NCI-H748 (cell line): ENCODE measurements around the gene SPEF2.
A peak's percentile ranks its signal among the peaks of the same experiment; 100 is the strongest.
"Not testable (repeated sequence)": the region's sequence is repeated elsewhere in the genome, so short reads cannot be mapped to it uniquely, and the experiment has no call there.

ENCODE experiments used
- DNase-seq: peaks from one replicate; lab custom pipeline; 2025; ENCODE audit not compliant: unreplicated experiment; lab: John Stamatoyannopoulos, UW

The SPEF2 gene

DNA sequence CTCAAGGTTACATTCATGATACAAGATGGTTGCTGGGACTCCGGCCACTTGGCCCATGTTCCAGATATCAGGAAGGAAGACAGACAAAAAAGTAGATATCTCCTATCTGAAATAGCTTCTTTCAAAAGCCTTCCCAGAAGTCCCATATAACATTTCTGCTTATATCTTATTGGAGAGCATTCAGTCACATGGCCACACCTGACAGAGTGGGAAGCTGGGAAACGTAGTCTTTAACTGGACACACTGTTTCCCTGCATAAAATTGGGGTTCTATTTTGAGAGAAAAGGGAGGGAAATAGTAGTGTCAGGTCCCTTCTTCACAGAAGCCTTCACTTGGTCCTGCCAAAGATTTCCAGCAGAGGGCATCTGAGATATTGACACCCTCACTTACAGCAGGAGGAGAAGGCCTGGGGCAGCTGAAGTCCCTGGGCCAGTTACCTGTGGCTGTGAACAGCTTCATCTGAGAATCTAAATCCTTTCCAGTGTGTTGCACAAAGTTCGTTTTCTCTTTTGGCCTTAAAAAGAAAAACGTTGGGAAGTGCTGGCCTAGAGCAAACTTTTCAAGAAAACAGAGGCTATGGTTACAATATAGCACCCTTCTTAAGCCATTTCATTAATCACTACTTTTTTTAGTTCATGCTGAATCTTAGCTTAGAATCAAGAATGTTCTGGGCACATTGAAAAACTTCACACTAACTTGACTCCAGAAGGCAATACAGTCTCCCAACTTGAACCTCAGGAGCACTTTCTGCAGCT is 33.5 kb downstream of the SPEF2 start:
- peak; percentile 38 for DNase-seq

DNA sequence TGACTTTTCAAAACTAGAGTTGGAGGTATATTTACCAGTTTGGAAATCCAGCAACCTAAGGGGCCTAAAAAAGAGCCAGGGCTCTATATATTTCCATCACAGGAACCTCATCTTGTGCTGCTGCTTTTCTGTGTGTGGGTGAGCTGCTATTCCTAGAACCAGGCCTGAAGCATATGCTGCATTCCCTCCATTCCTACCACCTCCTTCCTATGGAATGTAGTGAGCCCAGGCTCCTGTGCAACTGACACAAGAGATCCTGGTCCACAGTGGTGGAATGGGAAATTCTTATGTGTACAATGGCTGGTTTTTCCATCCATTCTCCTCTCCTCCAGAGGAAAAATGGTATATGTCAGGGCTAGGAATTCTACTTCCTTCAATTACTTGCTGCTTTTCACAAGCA is 39.1 kb downstream of the SPEF2 start:
- no peak for DNase-seq

DNA sequence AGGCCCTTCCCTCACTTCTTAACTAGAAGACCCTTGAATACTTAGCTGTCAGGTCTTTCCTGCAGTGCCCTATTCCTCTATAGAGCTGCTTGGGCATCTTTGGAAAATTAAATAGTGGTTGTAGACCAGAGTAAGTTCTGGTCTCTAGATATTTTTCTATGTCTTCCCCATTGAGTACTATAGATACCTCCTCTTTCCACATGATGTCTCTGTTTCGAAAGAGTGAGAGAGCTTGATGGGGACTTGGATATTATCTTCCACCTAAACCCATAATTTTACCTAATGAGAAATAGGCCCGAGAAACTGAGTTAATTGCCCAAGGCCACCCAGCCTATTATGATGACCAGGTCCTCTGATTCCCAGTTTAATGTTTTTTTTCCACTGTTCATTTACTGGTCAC is 40.2 kb downstream of the SPEF2 start:
- DNase-seq: no peak

DNA sequence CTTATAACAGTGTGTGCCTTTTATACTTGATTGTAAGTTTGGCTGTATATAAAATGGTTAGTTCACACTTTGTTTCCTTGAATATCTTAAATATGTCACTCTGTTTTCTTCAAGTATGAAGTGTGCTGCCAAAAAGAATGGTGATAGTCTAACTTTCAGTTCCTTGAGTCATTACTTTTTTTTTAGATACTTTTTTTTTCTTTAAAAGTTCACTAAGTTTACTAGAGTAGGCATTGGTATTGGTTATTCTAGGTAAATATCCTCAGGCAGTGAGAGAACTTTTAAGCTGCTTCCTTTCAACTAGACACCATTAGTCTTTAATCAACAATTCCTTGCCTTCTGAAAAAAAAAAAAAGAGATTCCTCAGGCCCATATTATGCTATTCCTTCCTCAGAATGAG is 41.9 kb downstream of the SPEF2 start:
- DNase-seq: no peak

GRCh38 chr5:35660451-35660850 is 42.8 kb downstream of the SPEF2 start:
- no peak for DNase-seq

DNA sequence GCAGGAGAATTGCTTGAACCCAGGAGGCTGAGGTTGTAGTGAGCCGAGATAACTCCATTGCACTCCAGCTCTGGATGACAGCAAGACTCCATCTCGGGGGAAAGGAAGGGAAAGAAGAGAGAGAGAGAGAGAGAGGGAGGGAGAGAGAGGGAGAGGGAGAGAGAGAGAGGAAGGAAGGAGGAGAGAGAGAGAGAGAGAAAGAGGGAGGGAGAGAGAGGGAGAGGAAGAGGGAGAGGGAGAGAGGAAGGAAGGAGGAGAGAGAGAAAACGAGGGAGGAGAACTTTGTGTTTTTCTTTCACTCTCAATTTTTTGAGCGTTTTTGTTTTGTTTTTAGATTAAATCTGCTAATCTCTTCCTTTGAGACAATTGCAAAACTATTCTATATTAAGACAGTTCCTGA is 46.9 kb downstream of the SPEF2 start:
- DNase-seq: no peak

DNA sequence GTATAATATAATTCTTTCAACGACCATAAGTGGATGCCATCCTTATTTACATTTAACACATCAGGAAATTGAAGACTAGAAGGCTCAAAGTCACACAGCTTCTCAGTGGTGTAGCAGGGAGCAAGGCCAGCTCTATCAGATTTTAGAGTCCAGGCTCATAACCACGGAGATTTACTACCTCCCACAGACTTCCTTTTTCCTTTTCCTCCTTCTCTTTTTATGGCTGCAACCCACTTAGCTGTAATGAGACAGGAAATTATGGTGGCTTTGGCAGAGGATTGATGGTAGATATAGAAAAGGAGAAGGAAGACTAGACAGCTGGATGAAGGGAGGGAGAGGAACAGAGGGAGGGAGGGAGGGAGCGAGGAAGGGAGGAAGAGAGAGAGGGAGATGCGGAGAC is 47.4 kb downstream of the SPEF2 start:
- no peak for DNase-seq

DNA sequence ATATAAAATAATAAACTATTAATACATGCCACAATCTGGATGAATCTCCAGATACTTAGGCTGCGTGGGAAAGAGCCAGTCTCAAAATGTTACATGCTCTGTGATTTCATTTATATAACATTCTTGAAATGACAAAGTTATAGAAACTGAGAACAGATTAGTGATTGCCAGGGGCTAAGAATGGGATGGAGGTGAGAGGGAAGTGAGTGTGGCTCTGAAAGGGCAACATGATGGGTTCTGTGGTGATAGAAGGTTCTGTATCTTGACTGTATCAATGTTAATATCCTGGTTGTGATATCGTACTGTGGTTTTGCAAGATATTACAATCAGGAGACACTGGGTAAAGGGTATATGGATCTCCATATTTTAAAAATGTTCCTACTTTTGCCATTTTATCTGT is 50.7 kb downstream of the SPEF2 start:
- DNase-seq: no peak

DNA sequence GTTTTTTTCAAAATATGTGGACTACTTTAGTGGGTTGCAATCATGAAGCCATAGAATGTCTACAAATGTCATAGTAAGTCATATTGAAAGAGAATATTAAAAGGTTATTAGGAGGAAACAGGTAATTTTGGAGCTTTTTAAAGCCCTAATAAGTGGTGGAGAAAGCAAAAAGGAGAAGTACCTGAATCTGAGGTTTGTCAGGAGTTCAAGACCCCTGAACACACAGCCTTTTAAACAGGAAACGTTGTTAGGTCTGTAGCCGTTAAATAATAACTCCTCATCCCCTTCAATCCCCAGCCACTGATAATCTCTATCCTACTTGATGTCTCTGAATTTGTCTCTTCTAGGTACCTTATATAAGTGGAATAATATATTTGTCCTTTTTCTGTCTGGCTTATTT is 51.1 kb downstream of the SPEF2 start:
- no peak for DNase-seq

DNA sequence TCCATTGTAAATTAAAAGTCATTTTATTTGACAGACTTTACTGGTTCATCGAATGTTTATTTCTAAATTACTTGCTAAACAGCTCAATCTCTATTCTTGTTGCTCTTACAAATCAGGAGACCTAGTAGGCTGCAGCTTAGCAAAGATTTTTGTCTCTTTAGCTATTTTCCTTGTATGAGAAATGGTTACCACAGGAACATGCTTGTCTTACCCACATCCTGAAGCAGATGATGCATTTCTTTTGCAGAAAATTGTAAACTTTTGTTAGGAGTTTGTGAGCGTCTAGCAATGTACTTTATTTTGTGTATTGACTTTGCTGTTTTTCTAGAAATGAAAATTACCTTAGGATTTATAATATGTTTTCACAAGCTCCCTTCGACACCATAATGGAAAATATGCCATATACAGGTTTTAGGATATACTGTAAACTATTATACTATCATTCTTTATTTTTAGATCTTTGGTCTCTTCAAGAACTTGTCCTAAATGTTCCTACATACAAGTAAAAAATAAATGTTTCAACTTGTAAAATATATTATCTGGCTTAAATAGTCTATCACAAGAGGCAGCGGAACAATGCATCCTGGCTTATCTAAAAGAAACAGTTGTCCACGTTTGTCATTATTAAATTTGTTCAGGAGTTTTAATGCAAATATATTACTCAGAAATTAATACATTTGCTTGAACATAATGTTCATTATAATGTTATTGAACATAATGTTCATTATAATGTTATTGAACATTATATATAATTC is 54.1 kb downstream of the SPEF2 start:
- DNase-seq: no peak

DNA sequence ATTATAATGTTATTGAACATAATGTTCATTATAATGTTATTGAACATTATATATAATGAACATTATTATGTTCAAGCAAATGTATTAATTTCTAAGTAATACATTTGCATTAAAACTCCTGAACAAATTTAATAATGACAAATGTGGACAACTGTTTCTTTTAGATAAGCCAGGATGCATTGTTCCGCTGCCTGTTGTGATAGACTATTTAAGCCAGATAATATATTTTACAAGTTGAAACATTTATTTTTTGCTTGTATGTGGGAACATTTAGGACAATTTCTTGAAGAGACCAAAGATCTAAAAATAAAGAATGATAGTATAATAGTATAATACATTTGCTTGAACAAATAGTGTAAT is 54.6 kb downstream of the SPEF2 start:
- not testable (repeated sequence) for DNase-seq

- no peak for DNase-seq
Observed at GRCh38 chr5:35672995-35673394, 55.3 kb downstream of the SPEF2 start.

- no peak for DNase-seq
Observed at GRCh38 chr5:35674049-35674448, 56.4 kb downstream of the SPEF2 start.

DNA sequence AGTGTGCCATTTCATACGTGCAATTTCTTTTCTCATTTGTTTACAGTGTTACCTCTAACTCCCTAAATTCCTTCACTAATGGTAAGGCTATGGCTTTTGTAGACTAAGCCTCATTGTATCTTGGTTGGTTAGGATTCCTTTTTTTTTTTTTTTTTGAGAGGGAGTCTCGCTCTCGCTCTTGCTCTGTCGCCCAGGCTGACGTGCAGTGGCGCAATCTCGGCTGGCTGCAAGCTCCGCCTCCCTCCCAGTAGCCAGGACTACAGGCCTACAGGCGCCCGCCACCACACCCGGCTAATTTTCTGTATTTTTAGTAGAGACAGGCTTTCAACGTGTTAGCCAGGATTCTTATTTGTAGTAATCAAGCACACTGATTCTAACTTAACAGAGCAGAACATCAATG is 57.7 kb downstream of the SPEF2 start:
- no peak for DNase-seq

GRCh38 chr5:35677878-35678277 is 60.2 kb downstream of the SPEF2 start:
- no peak for DNase-seq

DNA sequence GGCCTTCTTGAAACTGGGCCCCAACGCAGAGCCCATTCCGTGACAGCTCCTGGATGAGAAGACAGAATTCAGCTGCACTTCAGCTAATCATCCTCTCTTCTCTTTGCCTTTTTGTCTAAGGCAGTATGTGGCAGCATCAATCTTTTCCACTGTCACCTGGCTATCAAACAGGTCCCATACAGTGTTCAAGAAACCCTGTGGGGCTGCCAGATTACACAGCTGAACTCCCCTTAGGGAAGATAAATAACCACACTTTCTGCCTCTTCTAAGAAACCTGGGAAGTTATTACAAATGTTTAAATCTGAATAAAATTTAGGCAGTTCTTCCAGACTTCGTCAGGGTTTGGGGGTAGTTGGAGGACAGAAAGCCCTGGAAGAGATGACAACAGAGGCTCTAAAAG is 61.0 kb downstream of the SPEF2 start:
- DNase-seq: no peak

- no peak for DNase-seq
Observed at GRCh38 chr5:35679357-35679756, 61.7 kb downstream of the SPEF2 start.

DNA sequence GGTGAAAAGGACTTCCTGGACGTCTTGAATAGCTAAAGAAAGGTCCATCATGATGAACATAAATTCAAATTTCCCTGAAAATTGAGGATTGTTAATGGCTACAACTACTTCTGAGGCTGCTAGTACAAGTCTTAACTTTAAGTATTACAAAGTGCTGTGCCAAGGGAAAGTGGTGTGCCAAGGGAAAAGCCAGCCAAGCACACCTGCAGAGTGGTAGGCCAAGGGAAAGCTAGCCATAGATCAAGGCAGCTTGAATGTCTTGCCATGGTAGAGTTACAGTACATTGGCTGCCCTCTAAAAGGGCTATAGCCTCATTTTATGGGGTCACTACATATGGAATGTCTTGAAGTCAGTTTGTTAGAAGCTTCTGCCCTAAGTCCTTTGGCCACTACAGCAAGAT is 64.2 kb downstream of the SPEF2 start:
- no peak for DNase-seq

GRCh38 chr5:35683466-35683865 is 65.8 kb downstream of the SPEF2 start:
- DNase-seq: no peak

DNA sequence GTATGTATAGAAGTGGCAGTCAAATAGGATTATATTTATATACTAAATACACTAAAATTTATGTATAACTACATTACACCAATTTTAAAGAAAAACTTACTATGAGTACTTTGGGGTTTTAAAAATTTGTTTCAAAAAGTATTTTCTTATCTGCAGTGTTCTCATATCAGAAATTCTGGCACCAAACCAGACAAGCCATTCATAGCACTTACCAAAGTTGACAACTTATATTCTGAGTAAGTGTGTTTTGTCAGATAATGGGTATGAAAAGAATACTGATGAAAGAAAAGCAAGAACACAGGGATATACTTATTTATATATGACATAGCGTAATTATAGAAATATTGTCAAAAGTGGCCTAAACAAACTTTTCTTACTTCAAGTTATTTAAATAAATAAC is 67.5 kb downstream of the SPEF2 start:
- DNase-seq: no peak

GRCh38 chr5:35687961-35688360 is 70.3 kb downstream of the SPEF2 start:
- no peak for DNase-seq

DNA sequence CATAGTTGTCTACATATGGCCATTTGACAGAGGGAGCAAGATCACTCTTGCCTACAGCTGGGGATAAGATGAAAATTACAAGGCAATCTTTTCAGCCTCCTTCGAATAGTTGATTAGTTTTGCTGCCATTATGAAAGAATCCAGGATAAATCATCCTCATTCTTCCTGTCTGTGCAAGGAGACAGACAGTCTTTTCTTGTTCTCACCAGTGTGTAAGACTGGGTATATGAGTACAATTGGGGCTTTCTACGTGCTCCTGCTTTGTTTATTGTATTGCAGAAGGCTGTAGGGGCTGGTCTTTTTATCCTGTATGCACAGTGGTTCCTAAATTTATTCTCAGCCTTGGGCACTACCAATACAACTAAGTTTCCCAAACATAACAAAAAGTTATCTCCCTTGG is 76.8 kb downstream of the SPEF2 start:
- DNase-seq: no peak
